Measurements from ENCODE around the gene SFTA2.

Gene SFTA2

DNA sequence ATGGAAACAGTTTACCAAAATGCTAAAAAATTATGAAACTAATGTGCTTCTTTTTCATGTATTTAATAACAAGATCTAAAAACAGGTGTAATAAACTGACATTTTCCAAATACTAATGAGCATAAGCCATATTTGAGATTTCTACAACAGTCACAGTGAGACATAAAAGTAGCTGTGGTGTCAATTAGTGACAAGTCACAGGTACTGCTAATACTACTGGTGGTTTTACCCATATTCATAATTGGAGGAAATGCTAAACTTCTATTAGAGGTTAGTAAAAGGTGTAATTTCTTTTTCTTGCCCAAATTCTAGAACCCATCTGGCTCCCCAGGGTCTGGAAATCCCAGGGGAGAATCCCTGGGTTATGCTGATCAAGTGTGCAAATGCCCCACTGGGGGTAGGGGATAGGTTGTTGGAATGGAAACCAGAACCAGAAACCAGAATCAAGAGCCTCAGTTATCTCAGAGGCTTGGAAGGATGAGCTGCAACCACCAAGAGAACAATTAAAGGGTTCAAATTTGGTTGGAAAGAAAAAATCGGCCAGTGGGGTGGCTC, 31.0 kb downstream of the SFTA2 start:
- H3K4me3 Mint-ChIP-seq = no peak overlapping the region
- H3K9me3 Mint-ChIP-seq = no peaks in the 10 kb centered on the region
- H3K4me1 Mint-ChIP-seq (ENCODE audit: low read depth in 2 of 2) = no peaks in the 10 kb centered on the region

DNA sequence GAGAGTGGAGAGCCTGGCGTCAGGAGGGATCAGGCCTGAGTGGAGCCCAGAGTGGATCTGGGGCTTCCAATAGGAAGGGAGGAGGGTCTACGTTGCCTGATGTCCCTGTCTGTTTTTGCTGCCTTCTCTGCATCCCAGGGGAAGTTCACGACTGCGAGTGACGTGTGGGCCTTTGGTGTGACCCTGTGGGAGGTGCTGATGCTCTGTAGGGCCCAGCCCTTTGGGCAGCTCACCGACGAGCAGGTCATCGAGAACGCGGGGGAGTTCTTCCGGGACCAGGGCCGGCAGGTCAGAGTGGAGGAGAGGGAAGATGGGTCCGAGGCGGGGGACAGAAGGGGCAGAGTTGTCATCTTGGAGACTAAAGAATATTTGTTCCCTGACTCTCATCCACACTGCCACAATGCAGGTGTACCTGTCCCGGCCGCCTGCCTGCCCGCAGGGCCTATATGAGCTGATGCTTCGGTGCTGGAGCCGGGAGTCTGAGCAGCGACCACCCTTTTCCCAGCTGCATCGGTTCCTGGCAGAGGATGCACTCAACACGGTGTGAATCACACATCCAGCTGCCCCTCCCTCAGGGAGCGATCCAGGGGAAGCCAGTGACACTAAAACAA, 33.1 kb downstream of the SFTA2 start:
- Mint-ChIP-seq H3K4me1 (ENCODE audit: low read depth in 2 of 2) (no peaks in the 10 kb centered on the region), H3K27me3 (no peaks in the 10 kb centered on the region), H3K4me3 (no peak overlapping the region), H3K36me3 (ENCODE audit: insufficient read depth) (no peaks in the 10 kb centered on the region), H3K9me3 (no peaks in the 10 kb centered on the region), H3K27ac (no peak overlapping the region)
- DNase-seq (no peak), ATAC-seq (replicated peaks) (no peak)

More for the DNA sequence above, 31.0 kb downstream of the SFTA2 start:
- Mint-ChIP-seq H3K36me3 (ENCODE audit: insufficient read depth) (peaks cover 2% of the 10 kb centered on the region), H3K27me3 (no peaks in the 10 kb centered on the region), H3K27ac (no peak overlapping the region)
- DNase-seq (no peak), ATAC-seq (replicated peaks) (no peak)

GRCh38 chr6:30897882-30898281, 34.1 kb downstream of the SFTA2 start:
- Mint-ChIP-seq H3K4me1 (ENCODE audit: low read depth in 2 of 2) (no peaks in the 10 kb centered on the region), H3K36me3 (ENCODE audit: insufficient read depth) (no peaks in the 10 kb centered on the region), H3K27ac (no peak overlapping the region), H3K27me3 (no peaks in the 10 kb centered on the region), H3K4me3 (no peak overlapping the region), H3K9me3 (no peaks in the 10 kb centered on the region)
- DNase-seq = no peak
- no peak for ATAC-seq (replicated peaks)

GRCh38 chr6:30896541-30896940, 35.4 kb downstream of the SFTA2 start:
- no peak for DNase-seq
- no peak overlapping the region for H3K4me3 Mint-ChIP-seq
- ATAC-seq (replicated peaks) = no peak

GRCh38 chr6:30895343-30895742, 36.6 kb downstream of the SFTA2 start:
- Mint-ChIP-seq H3K27ac (no peak overlapping the region), H3K27me3 (no peaks in the 10 kb centered on the region), H3K36me3 (ENCODE audit: insufficient read depth) (peaks cover 4% of the 10 kb centered on the region), H3K4me3 (no peak overlapping the region), H3K4me1 (ENCODE audit: low read depth in 2 of 2) (no peaks in the 10 kb centered on the region), H3K9me3 (no peaks in the 10 kb centered on the region)
- no peak for DNase-seq
- ATAC-seq (replicated peaks) = no peak

More at GRCh38 chr6:30896541-30896940, 35.4 kb downstream of the SFTA2 start:
- Mint-ChIP-seq H3K36me3 (ENCODE audit: insufficient read depth) (no peaks in the 10 kb centered on the region), H3K4me1 (ENCODE audit: low read depth in 2 of 2) (no peaks in the 10 kb centered on the region), H3K27ac (no peak overlapping the region), H3K27me3 (no peaks in the 10 kb centered on the region), H3K9me3 (no peaks in the 10 kb centered on the region)

- ATAC-seq (replicated peaks) = no peak
- H3K27me3 Mint-ChIP-seq = no peaks in the 10 kb centered on the region
- DNase-seq = no peak
- no peak overlapping the region for H3K4me3 Mint-ChIP-seq
- no peaks in the 10 kb centered on the region for H3K4me1 Mint-ChIP-seq (ENCODE audit: low read depth in 2 of 2)
- H3K27ac Mint-ChIP-seq = peak overlapping the region in 1 of 2 donors; percentile 8
- peaks cover 4% of the 10 kb centered on the region for H3K36me3 Mint-ChIP-seq (ENCODE audit: insufficient read depth)
- no peaks in the 10 kb centered on the region for H3K9me3 Mint-ChIP-seq
These were observed 37.0 kb downstream of the SFTA2 start for GRCh38 chr6:30894935-30895334.

DNA sequence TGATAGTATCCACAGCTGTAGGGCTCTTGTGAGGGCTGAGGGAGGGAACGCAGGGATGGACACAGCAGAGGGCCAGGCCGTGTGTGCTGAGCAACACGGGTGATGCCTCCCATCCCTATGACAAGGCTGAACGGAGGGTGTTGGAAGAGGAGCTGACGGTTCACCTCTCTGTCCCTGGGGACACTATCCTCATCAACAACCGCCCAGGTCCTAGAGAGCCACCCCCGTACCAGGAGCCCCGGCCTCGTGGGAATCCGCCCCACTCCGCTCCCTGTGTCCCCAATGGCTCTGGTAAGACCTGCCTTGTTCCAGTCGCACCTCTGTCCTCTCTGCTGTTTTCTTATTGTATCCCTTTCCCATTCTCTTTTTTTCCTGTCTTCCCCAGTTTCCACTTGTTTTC, 37.6 kb downstream of the SFTA2 start:
- no peaks in the 10 kb centered on the region for H3K27me3 Mint-ChIP-seq
- H3K4me3 Mint-ChIP-seq = no peak overlapping the region
- ATAC-seq (replicated peaks) = no peak
- peak overlapping the region in 1 of 2 donors; percentile 8 for H3K27ac Mint-ChIP-seq
- H3K4me1 Mint-ChIP-seq (ENCODE audit: low read depth in 2 of 2) = no peaks in the 10 kb centered on the region
- H3K36me3 Mint-ChIP-seq (ENCODE audit: insufficient read depth) = peaks cover 4% of the 10 kb centered on the region
- no peaks in the 10 kb centered on the region for H3K9me3 Mint-ChIP-seq
- DNase-seq = no peak

- no peaks in the 10 kb centered on the region for H3K9me3 Mint-ChIP-seq
- ATAC-seq (replicated peaks) (no peak), DNase-seq (no peak)
- no peak overlapping the region for H3K4me3 Mint-ChIP-seq
- no peak overlapping the region for H3K27ac Mint-ChIP-seq
- no peaks in the 10 kb centered on the region for H3K27me3 Mint-ChIP-seq
- no peaks in the 10 kb centered on the region for H3K4me1 Mint-ChIP-seq (ENCODE audit: low read depth in 2 of 2)
- peaks cover 4% of the 10 kb centered on the region for H3K36me3 Mint-ChIP-seq (ENCODE audit: insufficient read depth)
These were observed 38.3 kb downstream of the SFTA2 start for GRCh38 chr6:30893666-30894065.

- Mint-ChIP-seq H3K4me1 (ENCODE audit: low read depth in 2 of 2) (peaks cover 0 to 1% of the 10 kb centered on the region in 2 donors), H3K4me3 (no peak overlapping the region), H3K27ac (no peak overlapping the region), H3K27me3 (no peaks in the 10 kb centered on the region), H3K36me3 (ENCODE audit: insufficient read depth) (peaks cover 4% of the 10 kb centered on the region), H3K9me3 (no peaks in the 10 kb centered on the region)
- DNase-seq (no peak), ATAC-seq (replicated peaks) (no peak)
These were observed 38.9 kb downstream of the SFTA2 start for GRCh38 chr6:30893001-30893591.

DNA sequence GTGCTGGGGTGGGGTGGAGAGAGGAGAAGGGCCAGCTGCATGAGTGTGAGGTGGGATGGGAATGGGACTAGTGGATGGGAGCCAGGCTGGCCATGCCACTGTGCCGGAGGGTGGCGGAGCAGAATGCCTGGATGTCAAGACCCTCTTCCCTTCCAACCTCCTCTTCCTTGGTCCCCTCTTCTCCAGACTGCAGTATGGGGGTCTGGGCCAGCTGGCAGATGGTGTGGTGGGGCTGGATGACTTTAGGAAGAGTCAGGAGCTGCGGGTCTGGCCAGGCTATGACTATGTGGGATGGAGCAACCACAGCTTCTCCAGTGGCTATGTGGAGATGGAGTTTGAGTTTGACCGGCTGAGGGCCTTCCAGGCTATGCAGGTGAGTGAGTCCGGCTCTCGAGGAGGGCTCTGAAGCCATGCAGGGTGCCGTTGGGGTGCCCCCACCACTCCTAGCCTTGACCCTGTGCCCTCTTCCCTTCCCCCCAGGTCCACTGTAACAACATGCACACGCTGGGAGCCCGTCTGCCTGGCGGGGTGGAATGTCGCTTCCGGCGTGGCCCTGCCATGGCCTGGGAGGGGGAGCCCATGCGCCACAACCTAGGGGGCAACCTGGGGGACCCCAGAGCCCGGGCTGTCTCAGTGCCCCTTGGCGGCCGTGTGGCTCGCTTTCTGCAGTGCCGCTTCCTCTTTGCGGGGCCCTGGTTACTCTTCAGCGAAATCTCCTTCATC, 40.0 kb downstream of the SFTA2 start:
- ATAC-seq (replicated peaks) (no peak), DNase-seq (no peak)
- H3K9me3 Mint-ChIP-seq = no peaks in the 10 kb centered on the region
- peaks cover 4% of the 10 kb centered on the region for H3K36me3 Mint-ChIP-seq (ENCODE audit: insufficient read depth)
- H3K27me3 Mint-ChIP-seq = no peaks in the 10 kb centered on the region
- H3K4me1 Mint-ChIP-seq (ENCODE audit: low read depth in 2 of 2) = peaks cover 0 to 1% of the 10 kb centered on the region in 2 donors
- H3K27ac Mint-ChIP-seq = no peak overlapping the region
- H3K4me3 Mint-ChIP-seq = no peak overlapping the region

DNA sequence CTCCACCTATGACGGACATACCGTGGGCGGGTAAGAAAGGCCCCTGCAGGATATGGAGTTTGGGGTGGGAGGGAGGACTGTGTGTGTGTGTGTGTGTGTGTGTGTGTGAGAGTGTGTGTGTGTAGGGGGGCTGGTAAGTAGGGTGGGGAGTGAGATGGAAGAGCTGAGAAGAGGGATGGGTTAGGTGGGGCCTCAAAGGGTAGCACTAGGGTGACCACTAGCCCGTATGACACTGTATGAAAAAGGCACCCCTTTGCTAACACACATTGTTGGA, 40.6 kb downstream of the SFTA2 start:
- peaks cover 5% of the 10 kb centered on the region in 2 donors for H3K4me1 Mint-ChIP-seq (ENCODE audit: low read depth in 2 of 2)
- DNase-seq (no peak), ATAC-seq (replicated peaks) (no peak)
- H3K9me3 Mint-ChIP-seq = no peaks in the 10 kb centered on the region
- H3K36me3 Mint-ChIP-seq (ENCODE audit: insufficient read depth) = peaks cover 4% of the 10 kb centered on the region
- H3K27me3 Mint-ChIP-seq = peaks cover 0 to 5% of the 10 kb centered on the region in 2 donors
- H3K4me3 Mint-ChIP-seq = no peak overlapping the region
- H3K27ac Mint-ChIP-seq = no peak overlapping the region

DNA sequence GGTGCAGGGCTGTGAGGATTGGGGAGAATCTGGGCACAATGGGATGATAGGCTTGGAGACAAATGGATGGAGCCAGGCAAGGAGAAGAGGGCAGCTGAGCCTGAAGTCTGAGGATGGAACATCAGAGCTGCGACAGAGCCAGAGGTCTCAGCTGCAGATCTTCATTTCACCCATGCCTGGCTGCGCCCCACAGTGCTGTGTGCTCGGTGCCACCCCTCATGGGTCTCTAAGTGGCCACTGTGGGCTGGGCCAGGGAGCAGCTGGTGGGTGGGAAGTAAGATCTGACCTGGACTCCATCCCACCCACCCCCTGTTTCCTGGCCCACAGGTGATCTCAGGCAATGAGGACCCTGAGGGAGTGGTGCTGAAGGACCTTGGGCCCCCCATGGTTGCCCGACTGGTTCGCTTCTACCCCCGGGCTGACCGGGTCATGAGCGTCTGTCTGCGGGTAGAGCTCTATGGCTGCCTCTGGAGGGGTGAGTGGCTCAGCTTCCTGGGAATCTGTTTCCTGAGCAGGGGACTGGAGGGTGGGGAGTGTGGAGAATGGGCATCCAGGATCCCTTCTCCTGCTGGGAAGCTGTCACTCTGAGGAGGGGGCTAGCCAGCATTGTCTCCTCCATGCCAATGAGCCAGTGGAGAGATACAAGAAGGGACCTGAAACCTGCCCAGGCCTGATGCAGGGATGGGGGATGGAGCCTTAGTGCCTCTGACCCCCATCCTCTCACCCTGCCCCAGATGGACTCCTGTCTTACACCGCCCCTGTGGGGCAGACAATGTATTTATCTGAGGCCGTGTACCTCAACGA, 41.1 kb downstream of the SFTA2 start:
- Mint-ChIP-seq H3K4me3 (no peak overlapping the region), H3K9me3 (no peaks in the 10 kb centered on the region), H3K27ac (no peak overlapping the region), H3K27me3 (peaks cover 0 to 10% of the 10 kb centered on the region in 2 donors), H3K4me1 (ENCODE audit: low read depth in 2 of 2) (peaks cover 9 to 10% of the 10 kb centered on the region in 2 donors), H3K36me3 (ENCODE audit: insufficient read depth) (peaks cover 4% of the 10 kb centered on the region)
- ATAC-seq (replicated peaks) (no peak), DNase-seq (no peak)

- Mint-ChIP-seq H3K4me1 (ENCODE audit: low read depth in 2 of 2) (peaks cover 16% of the 10 kb centered on the region in 2 donors), H3K27ac (no peak overlapping the region), H3K4me3 (no peak overlapping the region), H3K9me3 (no peaks in the 10 kb centered on the region), H3K36me3 (ENCODE audit: insufficient read depth) (peaks cover 4% of the 10 kb centered on the region), H3K27me3 (peaks cover 0 to 17% of the 10 kb centered on the region in 2 donors)
- DNase-seq (no peak), ATAC-seq (replicated peaks) (no peak)
These were observed 41.9 kb downstream of the SFTA2 start for GRCh38 chr6:30889921-30890645.
